B cell (primary cell): ENCODE measurements around the gene GIMAP5. TPM values are rescaled to one million over a fixed set of nuclear protein-coding genes. Genes with fewer than 3 reads are reported as not detected.

Experiments used
- ATAC-seq: fragments of 200-7000 bp; cut with Tn5 transposase; one replicate; pipeline ENCODE4 v1.10.0; 2021; ENCODE audit warnings: low read depth, mild to moderate bottlenecking, moderate number of reproducible peaks, moderate library complexity
- CTCF ChIA-PET: fragments of 350-600 bp; sonication (Branson Sonifier 250); formaldehyde crosslinking; loops from one replicate; lab custom pipeline; 2021; ENCODE audit warnings: antibody characterized with exemption, inconsistent platforms; lab: Charles Lee
- POLR2A ChIA-PET: fragments of 350-600 bp; sonication (Branson Sonifier 250); formaldehyde crosslinking; loops from one replicate; lab custom pipeline; 2021; ENCODE audit warnings: antibody characterized with exemption; lab: Charles Lee
- DNase-seq: peaks from one replicate; pipeline ENCODE4 v3.0.0; 2013
- H2AFZ ChIP-seq: 2 replicates; pipeline ENCODE4 v1.6.1; 2012; ENCODE audit warnings: mild to moderate bottlenecking, low read depth, low read length; ENCODE audit not compliant: insufficient read depth, poor library complexity, severe bottlenecking
- H3K27ac ChIP-seq, 2 donors: 1 replicate in 1 of 2; 2 replicates in 1 of 2; pipeline ENCODE4 v1.5.1; 2012 to 2013; ENCODE audit warnings: low read length in 2 of 2, mild to moderate bottlenecking in 2 of 2, moderate library complexity in 1 of 2
- H3K27me3 ChIP-seq, 4 experiments: fragments of 200-600 bp in 1 of 4; sonication (generic) in 1 of 4; replicated peaks in 1 of 4; 1 replicate in 2 of 4; 2 replicates in 2 of 4; pipeline versions ENCODE4 v1.6.1 to v1.7.0; 2013 to 2016; ENCODE audit warnings: low read length in 3 of 4, mild to moderate bottlenecking in 2 of 4, mixed read lengths in 1 of 4, moderate library complexity in 1 of 4; ENCODE audit not compliant: insufficient read depth in 4 of 4, control insufficient read depth in 3 of 4; ENCODE audit errors: control extremely low read depth in 1 of 4
- H3K36me3 ChIP-seq, 2 experiments: replicated peaks in 1 of 2; 1 replicate in 1 of 2; 2 replicates in 1 of 2; pipeline versions ENCODE4 v1.6.1 to v1.7.1; 2013; ENCODE audit warnings: low read length in 1 of 2; ENCODE audit not compliant: insufficient read depth in 2 of 2, control insufficient read depth in 1 of 2; ENCODE audit errors: control extremely low read depth in 1 of 2, extremely low read depth in 1 of 2
- H3K4me1 ChIP-seq, 2 donors: fragments of 200-600 bp in 1 of 2; sonication (generic) in 1 of 2; 1 replicate in 1 of 2; 2 replicates in 1 of 2; pipeline versions ENCODE4 v1.5.1 to v1.6.1; 2013 to 2017; ENCODE audit warnings: low read length in 2 of 2; ENCODE audit not compliant: control insufficient read depth in 2 of 2, insufficient read depth in 2 of 2
- H3K4me2 ChIP-seq: replicated peaks from 2 replicates; pipeline ENCODE3; 2012; ENCODE audit warnings: mild to moderate bottlenecking, low read depth, low read length; ENCODE audit not compliant: poor library complexity, severe bottlenecking
- H3K4me3 ChIP-seq, 5 experiments: fragments of 200-600 bp in 1 of 5; sonication (generic) in 1 of 5; 1 replicate in 3 of 5; 2 replicates in 2 of 5; pipeline versions ENCODE4 v1.5.1 to v1.7.0; 2011 to 2016; ENCODE audit warnings: low read length in 4 of 5, mild to moderate bottlenecking in 4 of 5, low read depth in 2 of 5, control low read depth in 1 of 5, moderate library complexity in 1 of 5; ENCODE audit not compliant: insufficient read depth in 1 of 5; ENCODE audit errors: control extremely low read depth in 1 of 5, extremely low read depth in 1 of 5
- H3K79me2 ChIP-seq: fragments of 200-600 bp; sonication (generic); one replicate; pipeline ENCODE4 v1.6.0; 2016; ENCODE audit warnings: low read length; ENCODE audit not compliant: control insufficient read depth, insufficient read depth
- H3K9ac ChIP-seq: fragments of 200-600 bp; sonication (generic); 2 replicates; pipeline ENCODE4 v1.6.1; 2017; ENCODE audit warnings: mild to moderate bottlenecking, low read length, moderate library complexity
- H3K9me3 ChIP-seq, 3 donors: one replicate each; pipeline versions ENCODE4 v1.6.1 to v1.7.1; 2013; ENCODE audit warnings: low read length in 2 of 3; ENCODE audit not compliant: control insufficient read depth in 2 of 3, insufficient read depth in 1 of 3; ENCODE audit errors: control extremely low read depth in 1 of 3
- H4K20me1 ChIP-seq: 2 replicates; pipeline ENCODE4 v1.6.0; 2012; ENCODE audit warnings: mild to moderate bottlenecking, low read length; ENCODE audit not compliant: insufficient read depth, control insufficient read depth, poor library complexity, severe bottlenecking
- H3K27ac Mint-ChIP-seq: one replicate; pipeline ENCODE4 v1.8.0; 2021; ENCODE audit warnings: mixed read lengths
- H3K27me3 Mint-ChIP-seq: one replicate; pipeline ENCODE4 v1.8.0; 2021; ENCODE audit warnings: mixed read lengths
- H3K4me1 Mint-ChIP-seq: one replicate; pipeline ENCODE4 v1.8.0; 2021; ENCODE audit warnings: mixed read lengths
- H3K4me3 Mint-ChIP-seq: one replicate; pipeline ENCODE4 v1.8.0; 2021; ENCODE audit warnings: mixed read lengths
- H3K9me3 Mint-ChIP-seq: one replicate; pipeline ENCODE4 v1.8.0; 2022; ENCODE audit warnings: mixed read lengths; ENCODE audit not compliant: insufficient read depth
- EZH2 ChIP-seq: IDR thresholded peaks from 2 replicates; pipeline ENCODE4 v1.6.1; 2012; ENCODE audit warnings: borderline replicate concordance, low read depth, mild to moderate bottlenecking, moderate library complexity, low read length; ENCODE audit not compliant: insufficient read depth, poor library complexity, severe bottlenecking
- WGBS: methylation state at CpG from one replicate; pipeline ENCODE4 v1.1.5; 2013; ENCODE audit warnings: missing lambda C conversion rate; ENCODE audit not compliant: insufficient coverage; 5-methylcytosine and 5-hydroxymethylcytosine counted together
- intact Hi-C: fragments of 100-400 bp; cut with micrococcal nuclease; formaldehyde crosslinking; loops from one replicate; pipeline ENCODE4 v1.10.0; 2022
- polyA plus RNA-seq: library from polyadenylated mRNA; depleted of rRNA; stranded (reverse); fragments of >200 nt; gene quantifications from 2 replicates; pipeline ENCODE4 v1.2.3, GENCODE V29; 2012
- total RNA-seq, 2 donors: library from RNA; stranded (reverse); fragments of 120-200 nt in 1 of 2; gene quantifications; 1 replicate in 1 of 2; 2 replicates in 1 of 2; pipeline versions ENCODE4 v1.2.3 to v1.2.4, GENCODE V29; 2013 to 2022
- TF ChIP-seq, protein P1 (sequence below): fragments of 200-600 bp; IDR thresholded peaks from one replicate; pipeline ENCODE4 v1.8.0; 2022; ENCODE audit warnings: antibody characterized with exemption, mild to moderate bottlenecking

The GIMAP5 gene
- total and polyA plus RNA-seq, 2 donors (not counting 1 experiment from before 2014, with no cell fraction given), result 0.27 to 0.40 TPM

DNA sequence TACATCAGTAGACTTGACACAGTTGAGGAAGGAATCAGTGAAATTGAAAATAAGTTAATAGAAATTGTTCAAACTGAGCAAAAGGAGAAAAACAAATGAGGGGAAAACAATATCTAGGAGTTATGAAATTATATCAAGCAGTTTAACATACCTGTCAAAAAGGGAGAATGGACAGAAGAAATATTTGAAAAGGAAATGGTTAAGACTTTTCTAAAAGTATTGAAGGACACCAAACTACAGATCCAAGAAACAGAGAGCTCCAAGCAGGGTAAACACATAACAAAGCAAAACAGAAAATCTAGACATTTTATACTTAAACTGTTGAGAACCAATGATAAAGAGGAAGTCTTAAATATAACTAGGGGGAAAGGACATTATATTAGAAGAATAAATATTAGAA lies 8.6 kb upstream of the GIMAP5 start:
- intact Hi-C loops, result no loop called here

DNA sequence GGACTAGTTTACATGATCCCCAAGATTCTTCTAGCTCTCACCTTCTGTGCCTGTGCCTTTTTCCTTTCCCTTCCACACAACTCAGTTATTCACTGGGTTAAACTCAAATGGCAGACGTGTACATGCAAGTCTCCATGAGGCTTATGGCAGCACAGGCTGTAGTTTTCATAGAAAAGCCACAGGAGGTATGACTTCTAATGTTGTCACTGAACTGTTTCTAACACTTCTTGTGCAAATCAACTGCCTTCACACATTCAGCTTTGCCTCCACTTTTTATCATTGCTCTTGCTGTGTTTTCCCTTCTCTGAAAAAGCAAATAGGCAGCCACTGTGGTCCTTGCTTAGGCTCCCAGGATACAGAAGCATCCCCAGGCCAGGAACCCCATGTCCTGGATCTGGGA lies 5.3 kb upstream of the GIMAP5 start:
- Mint-ChIP-seq H3K9me3 (peaks cover 2% of the 10 kb centered on the region), H3K27ac (no peak overlapping the region), H3K4me1 (no peaks in the 10 kb centered on the region), H3K4me3 (no peak overlapping the region), H3K27me3 (peaks cover 7% of the 10 kb centered on the region)
- Histone ChIP-seq H2AFZ (no peak overlapping the region), H3K27me3 (no peaks in the 10 kb centered on the region), H3K4me1 (peaks cover 0 to 2% of the 10 kb centered on the region in 2 donors), H3K36me3 (no peaks in the 10 kb centered on the region), H3K27ac (no peak overlapping the region), H3K9me3 (peaks cover 0 to 2% (median 0%) of the 10 kb centered on the region in 3 donors), H3K4me3 (no peak overlapping the region), H4K20me1 (no peaks in the 10 kb centered on the region), H3K9ac (no peak overlapping the region), H3K4me2 (no peak overlapping the region), H3K79me2 (no peaks in the 10 kb centered on the region)
- ATAC-seq (no peak), DNase-seq (no peak)
- CTCF ChIA-PET, result interaction anchor here (1.2 kb wide), 1 partner anchor 283 kb away, joined by 3 read pairs; no protein-coding TSS in a partner anchor
- POLR2A ChIA-PET, result no interaction called here
- TF ChIP-seq, protein P1, sequence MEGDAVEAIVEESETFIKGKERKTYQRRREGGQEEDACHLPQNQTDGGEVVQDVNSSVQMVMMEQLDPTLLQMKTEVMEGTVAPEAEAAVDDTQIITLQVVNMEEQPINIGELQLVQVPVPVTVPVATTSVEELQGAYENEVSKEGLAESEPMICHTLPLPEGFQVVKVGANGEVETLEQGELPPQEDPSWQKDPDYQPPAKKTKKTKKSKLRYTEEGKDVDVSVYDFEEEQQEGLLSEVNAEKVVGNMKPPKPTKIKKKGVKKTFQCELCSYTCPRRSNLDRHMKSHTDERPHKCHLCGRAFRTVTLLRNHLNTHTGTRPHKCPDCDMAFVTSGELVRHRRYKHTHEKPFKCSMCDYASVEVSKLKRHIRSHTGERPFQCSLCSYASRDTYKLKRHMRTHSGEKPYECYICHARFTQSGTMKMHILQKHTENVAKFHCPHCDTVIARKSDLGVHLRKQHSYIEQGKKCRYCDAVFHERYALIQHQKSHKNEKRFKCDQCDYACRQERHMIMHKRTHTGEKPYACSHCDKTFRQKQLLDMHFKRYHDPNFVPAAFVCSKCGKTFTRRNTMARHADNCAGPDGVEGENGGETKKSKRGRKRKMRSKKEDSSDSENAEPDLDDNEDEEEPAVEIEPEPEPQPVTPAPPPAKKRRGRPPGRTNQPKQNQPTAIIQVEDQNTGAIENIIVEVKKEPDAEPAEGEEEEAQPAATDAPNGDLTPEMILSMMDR, result no peak
- no peak for TF ChIP-seq EZH2
- intact Hi-C loops, result no loop called here
- no CpG with 5 or more reads among the region's 1 CpG for WGBS

More for the DNA sequence above, 8.6 kb upstream of the GIMAP5 start:
- peaks cover 15% of the 10 kb centered on the region for H3K27me3 Mint-ChIP-seq
- CTCF ChIA-PET, result no interaction called here
- H3K4me1 Mint-ChIP-seq, result no peaks in the 10 kb centered on the region
- POLR2A ChIA-PET, result no interaction called here
- no peak for ATAC-seq
- H3K4me1 ChIP-seq, result no peaks in the 10 kb centered on the region
- peaks cover 0 to 2% (median 0%) of the 10 kb centered on the region in 3 donors for H3K9me3 ChIP-seq
- H3K4me3 ChIP-seq, result no peak overlapping the region
- no peak for DNase-seq
- TF ChIP-seq, protein P1, result no peak
- no peak for TF ChIP-seq EZH2
- no peaks in the 10 kb centered on the region for H3K36me3 ChIP-seq
- no peaks in the 10 kb centered on the region for H3K79me2 ChIP-seq
- no peak overlapping the region for H3K27ac Mint-ChIP-seq
- no peak overlapping the region for H3K9ac ChIP-seq
- no peak overlapping the region for H3K27ac ChIP-seq
- peaks cover 2% of the 10 kb centered on the region for H3K9me3 Mint-ChIP-seq
- H2AFZ ChIP-seq, result no peak overlapping the region
- no peak overlapping the region for H3K4me2 ChIP-seq
- H4K20me1 ChIP-seq, result no peaks in the 10 kb centered on the region
- no peaks in the 10 kb centered on the region for H3K27me3 ChIP-seq
- no peak overlapping the region for H3K4me3 Mint-ChIP-seq
